PC-9 (cell line): ENCODE data around the gene FYN.

ENCODE experiments used
- CTCF ChIP-seq: fragments of 200-600 bp; sonication (generic); conservative IDR thresholded peaks from 2 replicates; pipeline ENCODE4 v1.6.1; 2017; ENCODE audit warnings: mixed run types, antibody characterized with exemption, mild to moderate bottlenecking, moderate library complexity
- EZH2 ChIP-seq: fragments of 200-600 bp; sonication (generic); IDR thresholded peaks from 2 replicates; pipeline ENCODE4 v1.8.0; 2017; ENCODE audit warnings: antibody characterized with exemption, low read depth

- TF ChIP-seq CTCF (no peak), EZH2 (no peak)
Measured at GRCh38 chr6:111692327-111693164, 180.7 kb downstream of the FYN start.
